AG10803 (cell line): ENCODE results near the gene SFTPD.

Experiments
- DNase-seq: peaks from one replicate; pipeline ENCODE4 v3.0.0; 2010; ENCODE audit warnings: low read depth
- H3K4me3 ChIP-seq: 2 replicates; pipeline ENCODE4 v1.5.1; 2011; ENCODE audit warnings: mild to moderate bottlenecking, low read length, control low read depth
- TF ChIP-seq, protein P1 (sequence below): conservative IDR thresholded peaks from 2 replicates; pipeline ENCODE4 v1.5.1; 2011; ENCODE audit warnings: mild to moderate bottlenecking, low read length, control low read depth, inconsistent platforms

The SFTPD gene

DNA sequence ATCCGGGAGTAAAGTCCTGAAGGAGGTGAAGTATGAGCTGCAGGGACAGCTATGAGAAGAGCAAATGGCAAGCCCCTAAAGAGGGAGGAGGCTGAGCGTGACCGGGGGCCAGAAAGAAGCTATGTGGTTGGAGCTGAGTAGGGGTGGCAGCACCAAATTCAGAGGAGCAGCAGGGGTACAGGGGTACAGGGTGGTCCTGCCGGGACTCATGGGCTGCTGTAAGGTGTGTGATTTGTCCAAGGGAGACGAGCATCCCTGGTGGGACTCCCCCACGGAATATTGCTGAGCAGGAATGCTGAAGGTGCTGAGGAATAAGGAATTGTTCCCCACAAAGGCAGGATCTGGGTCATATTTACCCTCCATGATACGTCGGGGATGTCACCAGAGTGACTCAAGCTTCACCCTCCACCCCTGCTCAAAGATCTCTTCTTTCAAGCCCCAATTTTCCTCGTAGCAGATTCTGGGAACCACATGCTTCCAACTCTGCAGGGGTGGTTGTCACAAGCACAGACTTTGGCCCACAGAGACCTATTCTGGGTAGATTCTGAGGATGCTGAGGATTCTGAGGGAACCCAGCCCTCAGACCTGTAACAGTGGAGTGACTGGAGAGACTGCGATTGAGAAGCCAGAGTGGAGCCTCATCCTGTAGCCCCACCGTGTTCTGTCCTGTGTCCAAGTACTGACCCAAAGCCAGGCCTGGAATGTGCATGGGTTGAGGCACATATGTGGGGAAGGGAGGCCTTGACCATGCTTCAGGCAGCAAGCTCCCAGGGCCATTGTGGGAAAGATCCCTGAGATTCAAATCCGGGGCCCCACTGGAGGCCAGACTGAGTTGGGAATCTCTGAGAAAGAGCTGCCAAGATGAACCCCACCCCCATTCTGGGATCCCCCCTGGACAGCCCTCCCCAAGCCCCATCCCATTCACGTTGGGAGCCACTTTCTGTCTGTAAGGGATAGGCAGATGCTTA is 4.2 kb downstream of the SFTPD start:
- DNase-seq = no peak
- TF ChIP-seq, protein P1, sequence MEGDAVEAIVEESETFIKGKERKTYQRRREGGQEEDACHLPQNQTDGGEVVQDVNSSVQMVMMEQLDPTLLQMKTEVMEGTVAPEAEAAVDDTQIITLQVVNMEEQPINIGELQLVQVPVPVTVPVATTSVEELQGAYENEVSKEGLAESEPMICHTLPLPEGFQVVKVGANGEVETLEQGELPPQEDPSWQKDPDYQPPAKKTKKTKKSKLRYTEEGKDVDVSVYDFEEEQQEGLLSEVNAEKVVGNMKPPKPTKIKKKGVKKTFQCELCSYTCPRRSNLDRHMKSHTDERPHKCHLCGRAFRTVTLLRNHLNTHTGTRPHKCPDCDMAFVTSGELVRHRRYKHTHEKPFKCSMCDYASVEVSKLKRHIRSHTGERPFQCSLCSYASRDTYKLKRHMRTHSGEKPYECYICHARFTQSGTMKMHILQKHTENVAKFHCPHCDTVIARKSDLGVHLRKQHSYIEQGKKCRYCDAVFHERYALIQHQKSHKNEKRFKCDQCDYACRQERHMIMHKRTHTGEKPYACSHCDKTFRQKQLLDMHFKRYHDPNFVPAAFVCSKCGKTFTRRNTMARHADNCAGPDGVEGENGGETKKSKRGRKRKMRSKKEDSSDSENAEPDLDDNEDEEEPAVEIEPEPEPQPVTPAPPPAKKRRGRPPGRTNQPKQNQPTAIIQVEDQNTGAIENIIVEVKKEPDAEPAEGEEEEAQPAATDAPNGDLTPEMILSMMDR = no peak
- no peak overlapping the region for H3K4me3 ChIP-seq

DNA sequence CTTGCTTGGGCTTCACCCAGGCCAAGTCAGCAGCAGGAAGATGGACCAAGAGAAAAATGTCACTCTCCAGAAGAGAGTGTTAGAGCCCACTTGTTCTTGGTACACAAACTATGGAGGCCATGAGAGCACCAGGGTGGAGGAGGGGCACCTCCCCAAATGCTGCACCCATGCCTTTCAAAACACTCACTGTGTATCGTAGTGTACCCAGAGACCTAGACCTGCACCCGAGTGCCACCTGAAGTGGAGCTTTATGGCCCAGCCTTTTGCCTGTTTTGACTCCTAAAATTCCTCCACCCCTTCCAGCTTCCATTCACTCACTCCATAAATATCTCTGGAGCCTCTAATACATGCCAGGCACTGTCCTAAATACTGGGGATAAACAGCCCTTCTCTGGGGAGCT is 5.0 kb downstream of the SFTPD start:
- TF ChIP-seq, protein P1 = no peak
- no peak for DNase-seq
- H3K4me3 ChIP-seq = no peak overlapping the region

DNA sequence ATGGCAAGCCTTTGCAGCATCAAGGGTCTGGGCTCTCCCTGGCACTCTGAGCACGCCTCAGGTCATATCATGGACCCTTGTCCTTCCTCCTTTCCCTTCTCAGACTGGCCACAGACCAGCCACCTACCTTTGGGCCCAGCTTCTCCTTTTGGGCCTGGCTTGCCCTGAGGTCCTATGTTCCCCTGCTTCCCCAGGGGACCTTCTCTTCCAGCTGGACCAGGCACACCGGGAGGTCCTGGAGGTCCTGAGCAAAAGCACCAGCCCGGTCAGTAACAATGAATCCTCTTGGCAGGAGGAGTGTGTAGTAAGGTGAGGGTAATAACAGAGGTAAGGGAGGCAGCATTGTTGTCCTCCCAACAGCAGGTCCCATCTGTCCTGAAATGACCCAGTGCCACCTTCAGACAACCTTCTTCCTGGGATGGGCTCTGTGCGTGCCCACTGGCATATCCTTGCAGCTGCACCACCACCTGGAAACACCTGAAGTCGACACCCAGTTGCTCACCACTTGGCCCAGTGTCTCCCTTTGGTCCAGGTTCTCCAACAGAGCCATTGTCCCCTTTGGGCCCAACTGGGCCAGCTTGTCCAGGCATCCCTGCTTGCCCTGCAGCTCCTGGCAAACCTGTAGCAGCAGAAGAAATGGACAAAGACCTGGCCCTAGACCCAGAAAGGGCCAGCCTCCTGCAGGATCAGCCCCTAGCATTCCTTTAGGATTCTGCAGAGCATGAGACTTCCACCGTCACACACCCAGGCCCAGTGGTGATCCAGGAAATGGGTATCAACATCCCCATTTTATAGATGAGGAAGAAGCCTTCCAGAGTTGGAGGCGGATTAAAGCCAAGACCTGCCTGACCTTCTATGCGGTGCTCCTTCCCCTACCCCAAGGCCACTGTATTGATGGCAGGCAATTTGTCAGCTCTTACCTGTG is 6.4 kb downstream of the SFTPD start:
- no peak overlapping the region for H3K4me3 ChIP-seq
- TF ChIP-seq, protein P1 = no peak
- no peak for DNase-seq

DNA sequence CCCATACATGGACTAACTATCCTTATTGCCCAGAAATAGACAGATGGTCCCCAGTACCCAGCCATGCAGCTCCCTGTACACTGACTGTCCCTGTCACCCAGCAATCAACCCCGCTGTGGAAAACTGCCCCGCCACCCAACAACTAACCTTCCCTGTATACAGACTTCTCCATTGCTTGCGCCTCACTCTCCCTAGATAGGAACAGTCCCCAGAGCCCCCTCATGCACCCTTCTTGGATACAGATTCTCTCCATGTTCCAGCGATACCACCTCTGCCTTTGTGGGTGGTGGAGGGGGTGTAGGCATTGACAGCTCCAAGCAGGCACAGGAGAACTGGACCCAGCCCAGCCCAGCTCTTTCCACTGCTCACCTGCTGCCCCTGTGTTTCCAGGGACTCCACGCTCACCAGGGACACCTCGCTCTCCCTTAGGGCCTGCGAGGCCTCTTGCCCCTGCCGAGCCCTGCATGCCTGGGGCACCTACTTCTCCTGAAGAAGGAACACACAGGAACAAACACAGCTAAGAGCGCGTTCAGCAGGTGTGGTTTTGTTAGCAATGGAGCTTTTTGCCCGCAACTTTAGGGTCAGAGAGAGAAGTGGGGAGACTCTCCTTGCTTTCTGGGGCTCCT is 7.2 kb downstream of the SFTPD start:
- no peak overlapping the region for H3K4me3 ChIP-seq
- TF ChIP-seq, protein P1 = no peak
- no peak for DNase-seq

DNA sequence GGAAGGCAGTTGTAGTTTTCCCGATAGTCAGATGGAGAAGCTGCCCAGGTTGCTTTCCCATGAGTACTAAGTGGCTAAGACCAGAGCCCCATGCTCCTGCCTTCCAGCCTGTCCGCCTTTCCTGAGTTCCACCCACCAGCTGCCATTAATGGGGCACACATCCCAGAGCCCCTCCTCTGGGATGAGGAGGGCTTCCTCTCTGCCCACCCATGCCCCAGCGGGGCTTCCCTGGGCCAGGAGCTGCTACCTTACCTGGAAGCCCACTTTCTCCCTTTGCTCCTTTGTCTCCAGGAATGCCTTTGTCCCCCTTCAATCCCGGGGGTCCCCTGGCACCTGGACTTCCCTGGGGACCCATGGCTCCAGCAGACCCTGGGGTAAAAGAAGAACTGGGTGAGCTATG is 7.8 kb downstream of the SFTPD start:
- H3K4me3 ChIP-seq = no peak overlapping the region
- no peak for DNase-seq
- TF ChIP-seq, protein P1 = no peak

DNA sequence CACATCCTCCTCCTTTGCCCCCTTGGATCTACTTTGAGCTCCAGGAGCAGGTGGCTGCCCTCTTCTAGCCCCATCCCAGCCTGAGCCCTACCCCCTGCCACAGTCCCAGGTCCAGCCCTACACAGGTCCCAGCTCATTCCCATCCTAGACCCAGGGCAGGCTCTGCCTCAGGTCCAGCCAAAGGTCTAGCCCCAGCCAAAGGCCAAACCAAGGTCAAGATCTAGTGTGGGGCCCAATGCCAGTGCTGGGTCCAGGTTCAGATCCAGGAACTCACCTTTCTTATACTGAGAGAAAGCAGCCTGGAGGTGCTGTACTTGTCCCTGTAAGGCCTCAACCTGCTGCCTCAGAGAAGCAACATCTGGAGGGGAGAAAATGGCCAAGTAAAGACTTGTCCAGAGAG is 8.5 kb downstream of the SFTPD start:
- H3K4me3 ChIP-seq = no peak overlapping the region
- TF ChIP-seq, protein P1 = no peak
- DNase-seq = no peak
